ENCODE measurements around the gene ATMIN. TPM values are rescaled to one million over a fixed set of nuclear protein-coding genes. Genes with fewer than 3 reads are reported as not detected.

The ATMIN gene
- total RNA-seq, 1 experiment from 2014 or later = 46.7 TPM

DNA sequence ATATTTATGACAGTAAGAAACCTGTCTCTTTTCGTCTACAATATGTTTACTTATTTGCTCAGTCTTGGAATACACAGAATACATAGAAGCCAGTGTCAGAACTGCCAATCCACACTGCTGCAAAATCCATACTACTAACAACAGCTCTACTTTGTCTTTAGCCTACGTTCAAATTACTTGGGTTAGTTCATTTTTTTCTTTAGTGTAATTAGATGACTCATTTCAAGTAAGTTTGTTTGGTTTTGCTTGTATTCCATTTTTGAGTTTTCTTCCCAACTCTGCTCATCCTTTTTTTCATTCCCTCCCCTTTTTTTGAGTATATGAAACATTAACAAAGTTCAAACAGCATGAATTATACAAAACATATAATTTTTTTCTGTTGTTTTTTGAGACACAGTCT lies 45.8 kb upstream of the ATMIN start:
- ChIA-PET POLR2A (no interaction called here), RAD21 (ENCODE audit: low non-redundant PET in 1 of 2, low total read pairs in 2 of 2, uncharacterized antibody in 2 of 2, unreplicated experiment in 2 of 2) (no interaction called here), CTCF (interaction anchor here (0.7 kb wide), 1 partner anchor 9 kb away, joined by 3 read pairs; no protein-coding TSS in a partner anchor)
- H3K4me3 ChIP-seq (replicated peaks in 1 of 2; ENCODE audit: low read depth in 1 of 2, low read length in 2 of 2) = no peak overlapping the region
- H3K27ac ChIP-seq (ENCODE audit: low read depth, low read length) = no peak overlapping the region
- no peak overlapping the region for H3K4me2 ChIP-seq (ENCODE audit: low read length)
- no peak for ATAC-seq
- TF ChIP-seq POLR2AphosphoS5 (IDR thresholded peaks at IDR 0.05; ENCODE audit: low read depth, low read length) (no peak), POLR2A (IDR thresholded peaks at IDR 0.05; ENCODE audit: borderline replicate concordance, extremely low read depth, insufficient read depth, insufficient read length) (no peak), RAD21 (IDR thresholded peaks at IDR 0.05; ENCODE audit: low read depth) (no peak), TCF7L2 (IDR thresholded peaks at IDR 0.05; ENCODE audit: borderline replicate concordance, extremely low read depth, insufficient read depth, insufficient read length) (no peak), SRF (IDR thresholded peaks at IDR 0.05; ENCODE audit: low read depth) (no peak), ZNF274 (IDR thresholded peaks at IDR 0.05; ENCODE audit: low read depth, low read length) (no peak), FOSL1 (IDR thresholded peaks at IDR 0.05; ENCODE audit: low read depth) (no peak), CBX3 (IDR thresholded peaks at IDR 0.05; ENCODE audit: low read depth) (no peak), ELF1 (IDR thresholded peaks at IDR 0.05; ENCODE audit: borderline replicate concordance, low read depth) (no peak), YY1 (IDR thresholded peaks at IDR 0.05; ENCODE audit: extremely low read depth, insufficient replicate concordance, low read depth, low read length) (no peak), SIN3A (IDR thresholded peaks at IDR 0.05; ENCODE audit: low read depth) (no peak), EZH2 (IDR thresholded peaks at IDR 0.05) (no peak)
- TF ChIP-seq, protein P1, sequence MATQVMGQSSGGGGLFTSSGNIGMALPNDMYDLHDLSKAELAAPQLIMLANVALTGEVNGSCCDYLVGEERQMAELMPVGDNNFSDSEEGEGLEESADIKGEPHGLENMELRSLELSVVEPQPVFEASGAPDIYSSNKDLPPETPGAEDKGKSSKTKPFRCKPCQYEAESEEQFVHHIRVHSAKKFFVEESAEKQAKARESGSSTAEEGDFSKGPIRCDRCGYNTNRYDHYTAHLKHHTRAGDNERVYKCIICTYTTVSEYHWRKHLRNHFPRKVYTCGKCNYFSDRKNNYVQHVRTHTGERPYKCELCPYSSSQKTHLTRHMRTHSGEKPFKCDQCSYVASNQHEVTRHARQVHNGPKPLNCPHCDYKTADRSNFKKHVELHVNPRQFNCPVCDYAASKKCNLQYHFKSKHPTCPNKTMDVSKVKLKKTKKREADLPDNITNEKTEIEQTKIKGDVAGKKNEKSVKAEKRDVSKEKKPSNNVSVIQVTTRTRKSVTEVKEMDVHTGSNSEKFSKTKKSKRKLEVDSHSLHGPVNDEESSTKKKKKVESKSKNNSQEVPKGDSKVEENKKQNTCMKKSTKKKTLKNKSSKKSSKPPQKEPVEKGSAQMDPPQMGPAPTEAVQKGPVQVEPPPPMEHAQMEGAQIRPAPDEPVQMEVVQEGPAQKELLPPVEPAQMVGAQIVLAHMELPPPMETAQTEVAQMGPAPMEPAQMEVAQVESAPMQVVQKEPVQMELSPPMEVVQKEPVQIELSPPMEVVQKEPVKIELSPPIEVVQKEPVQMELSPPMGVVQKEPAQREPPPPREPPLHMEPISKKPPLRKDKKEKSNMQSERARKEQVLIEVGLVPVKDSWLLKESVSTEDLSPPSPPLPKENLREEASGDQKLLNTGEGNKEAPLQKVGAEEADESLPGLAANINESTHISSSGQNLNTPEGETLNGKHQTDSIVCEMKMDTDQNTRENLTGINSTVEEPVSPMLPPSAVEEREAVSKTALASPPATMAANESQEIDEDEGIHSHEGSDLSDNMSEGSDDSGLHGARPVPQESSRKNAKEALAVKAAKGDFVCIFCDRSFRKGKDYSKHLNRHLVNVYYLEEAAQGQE (IDR thresholded peaks at IDR 0.05; ENCODE audit: low read depth) = no peak
- TF ChIP-seq, protein P2, sequence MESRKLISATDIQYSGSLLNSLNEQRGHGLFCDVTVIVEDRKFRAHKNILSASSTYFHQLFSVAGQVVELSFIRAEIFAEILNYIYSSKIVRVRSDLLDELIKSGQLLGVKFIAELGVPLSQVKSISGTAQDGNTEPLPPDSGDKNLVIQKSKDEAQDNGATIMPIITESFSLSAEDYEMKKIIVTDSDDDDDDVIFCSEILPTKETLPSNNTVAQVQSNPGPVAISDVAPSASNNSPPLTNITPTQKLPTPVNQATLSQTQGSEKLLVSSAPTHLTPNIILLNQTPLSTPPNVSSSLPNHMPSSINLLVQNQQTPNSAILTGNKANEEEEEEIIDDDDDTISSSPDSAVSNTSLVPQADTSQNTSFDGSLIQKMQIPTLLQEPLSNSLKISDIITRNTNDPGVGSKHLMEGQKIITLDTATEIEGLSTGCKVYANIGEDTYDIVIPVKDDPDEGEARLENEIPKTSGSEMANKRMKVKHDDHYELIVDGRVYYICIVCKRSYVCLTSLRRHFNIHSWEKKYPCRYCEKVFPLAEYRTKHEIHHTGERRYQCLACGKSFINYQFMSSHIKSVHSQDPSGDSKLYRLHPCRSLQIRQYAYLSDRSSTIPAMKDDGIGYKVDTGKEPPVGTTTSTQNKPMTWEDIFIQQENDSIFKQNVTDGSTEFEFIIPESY (IDR thresholded peaks at IDR 0.05; ENCODE audit: extremely low read depth, insufficient replicate concordance, low read length) = no peak
- TF ChIP-seq, protein P3, sequence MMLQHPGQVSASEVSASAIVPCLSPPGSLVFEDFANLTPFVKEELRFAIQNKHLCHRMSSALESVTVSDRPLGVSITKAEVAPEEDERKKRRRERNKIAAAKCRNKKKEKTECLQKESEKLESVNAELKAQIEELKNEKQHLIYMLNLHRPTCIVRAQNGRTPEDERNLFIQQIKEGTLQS (IDR thresholded peaks at IDR 0.05) = no peak
- no peak for DNase-seq (ENCODE audit: low read depth, low spot score)
- no peaks in the 10 kb centered on the region for H3K27me3 ChIP-seq (ENCODE audit: insufficient read depth, low read length)
- H3K79me2 ChIP-seq (ENCODE audit: insufficient read depth, low read length) = peaks cover 94% of the 10 kb centered on the region
- H3K9me2 ChIP-seq (ENCODE audit: insufficient read depth) = no peaks in the 10 kb centered on the region
- intact Hi-C loops (cut with micrococcal nuclease) = no loop called here
- BruUV-seq (replicated peaks) = no TSS peak
- H3K9ac ChIP-seq (ENCODE audit: low read length) = no peak overlapping the region
- no peak overlapping the region for H2AFZ ChIP-seq (ENCODE audit: low read depth, low read length, poor library complexity, severe bottlenecking)
- no peaks in the 10 kb centered on the region for H3K9me3 ChIP-seq (ENCODE audit: control insufficient read depth in 1 of 2, insufficient read depth in 1 of 2, low read depth in 1 of 2, low read length in 2 of 2)
- H3K36me3 ChIP-seq (ENCODE audit: control insufficient read depth in 1 of 2, insufficient read depth in 2 of 2, low read length in 2 of 2) = no peaks in the 10 kb centered on the region; a peak in 1 of 4 replicates
- H4K20me1 ChIP-seq (ENCODE audit: insufficient read depth) = 0 out of 2 replicates have a peak, but pooled peaks cover under 1% of the 10 kb centered on the region
- peaks cover 3 to 13% of the 10 kb centered on the region in 2 experiments; a peak in 3 of 4 replicates for H3K4me1 ChIP-seq (ENCODE audit: control insufficient read depth in 1 of 2, insufficient read depth in 2 of 2, low read length in 2 of 2)

All from HCT116 (cell line).